HG02759 (cell line): ENCODE measurements around the gene AKR1C1.
"Not testable (repeated sequence)": the region's sequence is repeated elsewhere in the genome, so short reads cannot be mapped to it uniquely, and the experiment has no call there.

ENCODE experiments used
- ATAC-seq: cut with Tn5 transposase; IDR thresholded peaks from one replicate; pipeline ENCODE4 v1.9.1; 2021; ENCODE audit warnings: mild to moderate bottlenecking, moderate library complexity; ENCODE audit not compliant: unreplicated experiment

The AKR1C1 gene

DNA sequence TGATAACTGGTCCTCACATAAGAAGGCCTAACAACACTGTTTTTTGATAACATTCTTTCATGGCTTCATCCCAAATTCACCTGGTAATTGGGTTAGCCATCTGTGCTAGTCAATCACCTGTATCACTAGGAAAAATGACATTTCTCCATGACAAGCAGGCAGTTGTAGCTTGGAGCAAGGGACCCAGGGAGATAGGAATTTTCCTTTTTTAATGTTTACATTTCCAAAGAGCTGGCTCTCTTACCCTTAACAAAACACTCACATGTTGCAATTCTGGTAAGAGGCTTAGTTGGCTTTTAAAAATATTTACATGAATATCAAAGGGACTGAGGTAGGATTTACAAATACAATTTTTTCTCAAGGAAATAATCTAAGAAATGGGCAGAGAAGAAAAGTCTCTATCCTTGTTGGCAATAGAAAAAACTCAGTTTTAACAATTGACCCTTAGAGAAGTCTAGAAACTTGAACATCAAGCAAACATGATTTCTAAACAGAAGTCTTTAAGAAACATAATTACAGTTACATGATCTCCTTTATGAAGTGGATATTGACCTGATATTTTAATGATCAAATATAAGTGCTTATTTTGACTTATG is 16.1 kb upstream of the AKR1C1 start:
- ATAC-seq = no peak

DNA sequence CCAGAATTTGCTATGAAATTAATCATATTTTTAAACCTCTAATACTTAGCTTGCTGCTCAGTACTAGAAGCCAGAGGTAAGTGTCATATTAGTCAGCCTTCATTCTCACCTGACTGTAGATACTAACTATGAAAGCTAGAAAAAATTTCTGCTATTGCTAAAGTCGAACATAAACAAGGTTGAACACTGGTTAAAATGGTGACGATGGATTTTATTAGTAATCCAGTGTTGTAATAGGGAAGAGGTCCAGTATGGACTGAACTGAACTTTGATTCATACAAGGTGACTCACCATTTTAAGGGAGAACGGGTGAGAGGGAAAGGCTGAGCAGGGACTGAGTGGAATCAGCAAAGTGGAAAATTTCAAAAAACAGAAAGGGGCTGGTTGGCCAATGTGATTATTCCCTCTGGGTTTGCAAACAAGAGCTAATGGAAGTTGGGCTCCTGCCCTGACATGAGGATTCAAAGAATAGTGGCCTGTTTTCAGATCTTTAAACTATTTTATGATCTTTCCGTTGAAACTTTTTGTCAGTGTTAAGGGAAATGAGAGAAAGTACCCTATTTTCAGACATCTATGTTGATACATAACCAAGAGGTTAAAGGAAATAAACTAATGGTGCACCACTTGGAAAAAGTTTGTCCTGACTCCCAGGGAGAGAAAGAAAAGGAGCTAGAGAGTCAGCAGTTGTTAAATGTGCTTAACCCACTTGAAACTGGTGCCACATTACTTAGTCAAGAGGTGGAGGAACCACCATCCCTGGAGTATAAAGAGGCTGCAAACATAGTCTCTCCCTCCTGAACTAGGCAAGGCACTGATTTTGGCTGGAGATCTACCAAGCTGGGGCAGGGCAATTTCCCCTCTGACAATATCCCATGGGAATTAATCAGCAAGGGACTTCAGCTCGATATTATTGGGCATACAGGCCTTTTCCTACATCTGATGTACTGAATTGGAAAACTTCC is 15.3 kb upstream of the AKR1C1 start:
- ATAC-seq = no peak

DNA sequence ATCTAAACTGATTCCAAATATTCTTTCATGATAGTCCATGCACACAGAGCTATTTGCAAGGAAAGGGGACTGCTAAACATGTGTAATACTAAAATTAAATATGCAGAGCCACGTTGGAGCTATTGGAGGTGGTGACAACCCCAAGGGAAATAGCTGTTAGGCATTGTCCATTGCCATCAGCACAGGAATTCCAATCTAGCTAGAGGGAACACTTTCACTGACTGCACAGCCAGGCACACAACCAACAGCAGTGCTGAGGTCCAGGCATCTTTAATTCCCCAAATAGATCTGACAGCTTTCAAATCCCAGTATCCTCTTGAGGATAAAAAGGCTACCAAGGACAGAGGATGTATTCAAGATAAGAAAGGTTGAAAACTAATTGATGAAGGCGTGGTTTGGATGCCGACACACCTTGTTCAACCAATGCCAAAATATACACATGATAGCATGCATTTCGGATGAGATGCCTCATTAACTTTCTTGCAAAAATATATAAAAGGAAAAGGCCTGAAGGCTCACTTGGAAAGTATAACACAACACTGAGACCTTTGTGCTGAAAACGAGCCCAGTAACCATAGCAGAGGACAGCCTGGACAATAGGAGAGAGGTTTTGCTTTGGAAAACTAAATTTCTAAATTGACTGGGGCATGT is 11.6 kb upstream of the AKR1C1 start:
- not testable (repeated sequence) for ATAC-seq

DNA sequence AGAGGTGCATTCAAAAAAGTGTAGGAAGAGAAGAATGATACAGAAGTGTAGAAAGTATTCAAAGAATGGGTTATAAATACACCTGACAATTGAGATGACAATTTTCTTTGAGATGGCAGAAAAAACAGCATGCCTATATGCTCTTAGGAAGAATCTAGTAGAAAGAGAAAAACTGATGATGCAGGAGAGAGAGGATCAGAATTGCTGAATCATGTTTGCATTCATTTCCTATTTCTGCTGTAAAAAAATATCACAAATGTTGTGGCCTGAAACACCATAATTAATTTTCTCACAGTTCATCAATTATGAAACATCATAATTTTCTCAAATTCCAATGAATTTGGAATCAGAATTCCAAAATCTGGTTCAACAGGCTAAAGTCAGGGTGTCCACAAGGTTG is 9.8 kb upstream of the AKR1C1 start:
- ATAC-seq = no peak

DNA sequence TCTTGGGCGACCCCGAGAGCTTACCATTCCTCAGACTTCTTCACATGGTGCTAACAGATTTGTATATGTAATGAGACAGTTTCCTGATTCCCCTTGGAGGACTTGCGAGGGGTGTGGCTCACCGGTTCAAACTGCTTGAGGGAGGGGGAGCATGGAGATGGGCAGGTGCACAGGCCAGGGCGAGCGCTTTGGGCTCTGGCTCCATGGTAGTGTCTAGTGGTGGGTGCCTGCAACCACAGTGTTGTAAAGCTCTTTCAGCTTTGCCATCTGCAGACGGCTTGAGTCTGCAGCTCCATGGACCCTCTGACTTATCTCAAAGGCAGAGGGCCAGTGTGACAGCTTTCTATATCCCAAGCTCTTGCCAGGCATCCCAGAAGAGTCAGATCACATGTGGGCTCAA is 7.1 kb upstream of the AKR1C1 start:
- ATAC-seq = not testable (repeated sequence)

DNA sequence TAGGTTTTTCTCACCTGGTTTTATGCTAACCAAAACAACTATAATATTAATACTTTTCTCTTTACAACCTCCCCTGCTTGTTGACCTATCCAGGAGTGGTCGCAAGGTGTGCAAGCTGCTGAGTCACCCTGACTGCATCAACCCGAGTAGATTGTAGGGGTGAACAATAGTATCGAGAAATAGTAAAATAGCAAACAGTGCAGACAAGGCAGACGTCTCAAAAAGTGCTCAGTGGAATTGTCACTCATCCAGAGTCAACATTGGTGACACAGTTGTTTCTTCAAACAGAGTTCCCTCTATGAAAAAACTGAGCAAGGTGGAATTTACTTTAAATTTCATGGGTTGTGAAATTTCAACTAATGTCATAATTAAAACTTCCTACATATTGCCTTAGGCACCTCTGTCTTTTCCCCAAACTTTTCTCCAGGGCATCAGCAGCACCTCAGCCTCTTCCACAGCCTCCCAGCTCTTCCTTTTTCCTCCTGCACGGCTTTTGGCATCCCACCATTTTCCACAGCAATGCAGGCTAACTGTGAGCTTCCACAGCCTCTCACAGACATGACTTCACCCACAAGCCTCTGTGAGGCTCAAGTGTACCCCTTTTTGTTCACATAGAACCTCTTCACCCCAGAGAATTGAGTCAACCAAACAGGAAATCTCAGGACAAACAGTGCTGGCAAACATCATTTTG is 6.1 kb upstream of the AKR1C1 start:
- ATAC-seq = not testable (repeated sequence)

DNA sequence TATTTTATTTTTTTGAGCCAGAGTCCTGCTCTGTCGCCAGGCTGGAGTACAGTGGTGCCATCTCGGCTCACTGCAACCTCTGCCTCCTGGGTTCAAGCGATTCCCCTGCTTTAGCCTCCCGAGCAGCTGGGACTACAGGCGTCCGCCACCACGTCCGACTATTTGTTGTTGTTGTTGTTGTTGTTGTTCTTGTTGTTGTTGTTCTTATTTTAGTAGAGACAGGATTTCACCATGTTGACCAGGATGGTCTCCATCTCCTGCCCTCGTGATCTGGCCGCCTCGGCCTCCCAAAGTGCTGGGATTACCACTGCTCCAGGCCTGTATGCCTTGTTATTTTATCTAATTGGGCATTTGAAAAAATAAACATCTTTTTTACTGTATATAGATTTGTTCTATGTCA is 1.7 kb upstream of the AKR1C1 start:
- ATAC-seq = not testable (repeated sequence)

DNA sequence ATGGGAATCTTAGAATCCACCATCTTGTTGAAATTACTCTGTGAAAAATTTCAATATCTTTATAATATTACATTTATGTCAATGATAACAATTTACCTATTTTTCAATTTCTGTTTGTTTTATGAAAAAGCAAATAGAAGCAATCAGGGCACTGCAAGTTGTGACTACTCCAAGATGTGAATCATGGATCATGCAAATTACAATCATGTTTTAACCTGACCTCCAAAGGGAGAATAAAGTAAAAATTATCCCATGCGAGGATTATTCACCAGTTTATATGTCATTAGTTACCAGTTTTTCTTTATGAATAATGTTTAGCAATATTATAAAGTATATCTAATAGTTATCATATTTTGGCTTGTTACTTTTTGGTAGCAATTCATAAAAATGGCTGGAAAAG is 907 bp upstream of the AKR1C1 start:
- not testable (repeated sequence) for ATAC-seq

DNA sequence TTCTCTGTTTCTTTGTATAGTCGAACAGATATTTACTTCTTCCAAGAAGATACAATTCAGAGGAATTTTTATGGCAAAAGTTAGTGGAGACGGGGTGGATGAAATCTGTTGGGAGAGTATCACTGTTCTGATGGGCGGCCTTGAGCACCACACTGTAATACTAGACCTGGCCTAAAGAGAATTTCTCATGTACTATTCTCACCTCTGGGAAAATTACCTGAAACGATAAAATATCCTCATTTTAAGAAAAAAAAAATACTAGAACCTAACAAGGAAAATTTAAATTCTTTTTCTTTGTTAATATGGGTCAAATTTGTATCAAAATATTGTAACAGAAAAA is 570 bp downstream of the AKR1C1 start:
- not testable (repeated sequence) for ATAC-seq

DNA sequence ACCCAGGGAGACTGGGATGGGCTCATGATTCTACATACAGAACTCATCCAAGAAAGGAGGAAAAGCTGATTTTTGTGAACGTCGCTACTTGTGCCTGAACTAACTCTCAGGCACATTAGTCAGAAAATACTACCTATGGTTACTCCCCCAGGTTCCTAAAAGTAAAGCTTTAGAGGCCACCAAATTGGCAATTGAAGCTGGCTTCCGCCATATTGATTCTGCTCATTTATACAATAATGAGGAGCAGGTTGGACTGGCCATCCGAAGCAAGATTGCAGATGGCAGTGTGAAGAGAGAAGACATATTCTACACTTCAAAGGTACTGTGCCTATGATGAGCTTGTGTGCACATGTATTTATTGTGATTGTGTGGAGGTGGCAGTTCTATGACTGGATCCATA is 2.5 kb downstream of the AKR1C1 start:
- ATAC-seq = not testable (repeated sequence)

DNA sequence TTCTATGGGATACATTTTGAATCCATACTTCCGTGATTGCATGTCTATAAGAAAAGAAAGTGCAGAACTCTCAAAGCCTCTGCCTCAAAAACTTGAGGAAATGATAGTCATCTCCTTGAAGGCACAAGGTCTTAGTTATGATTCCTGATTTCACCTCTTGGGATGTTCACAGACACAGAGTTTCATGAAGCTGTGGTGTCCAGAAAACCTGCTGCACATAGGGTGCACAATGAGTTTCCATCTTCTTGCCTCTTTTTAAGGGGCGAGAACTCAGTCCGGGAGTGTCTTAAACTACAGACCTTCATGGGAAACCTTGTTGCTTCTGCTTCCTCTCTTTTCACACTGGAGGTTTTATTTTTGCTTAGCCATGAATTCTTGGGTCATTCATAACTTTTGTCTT is 4.0 kb downstream of the AKR1C1 start:
- ATAC-seq = not testable (repeated sequence)

DNA sequence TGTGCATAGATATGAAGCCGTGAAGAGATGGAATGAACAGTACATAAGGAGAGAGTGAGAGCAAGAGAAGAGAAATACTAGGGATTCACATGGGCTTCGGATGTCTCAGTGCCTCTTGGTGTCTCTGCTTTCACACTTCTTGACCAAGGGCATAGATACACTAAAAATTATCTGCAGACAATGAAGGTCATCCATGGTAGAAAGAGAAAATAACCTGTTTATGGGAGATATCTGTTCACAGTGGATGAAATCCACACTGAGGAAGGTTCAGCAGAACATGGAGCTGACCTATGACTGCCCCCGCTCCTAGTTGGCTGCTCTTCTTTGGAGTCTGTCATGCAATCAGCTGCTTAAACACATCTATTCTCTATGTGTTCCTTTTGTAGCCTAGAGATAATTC is 6.1 kb downstream of the AKR1C1 start:
- ATAC-seq = not testable (repeated sequence)

DNA sequence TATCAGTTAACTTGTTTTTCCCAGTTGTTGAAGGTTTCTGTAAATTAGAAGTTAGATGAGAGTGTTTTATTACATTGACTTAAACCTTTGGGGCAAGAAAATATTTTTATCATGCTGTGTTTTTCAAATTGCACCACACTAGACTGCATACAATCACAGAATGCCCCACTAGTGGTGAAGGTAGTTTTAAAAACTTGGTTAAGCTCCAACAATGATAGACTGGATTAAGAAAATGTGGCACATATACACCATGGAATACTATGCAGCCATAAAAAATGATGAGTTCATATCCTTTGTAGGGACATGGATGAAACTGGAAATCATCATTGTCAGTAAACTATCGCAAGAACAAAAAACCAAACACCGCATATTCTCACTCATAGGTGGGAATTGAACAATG is 7.1 kb downstream of the AKR1C1 start:
- ATAC-seq = not testable (repeated sequence)

DNA sequence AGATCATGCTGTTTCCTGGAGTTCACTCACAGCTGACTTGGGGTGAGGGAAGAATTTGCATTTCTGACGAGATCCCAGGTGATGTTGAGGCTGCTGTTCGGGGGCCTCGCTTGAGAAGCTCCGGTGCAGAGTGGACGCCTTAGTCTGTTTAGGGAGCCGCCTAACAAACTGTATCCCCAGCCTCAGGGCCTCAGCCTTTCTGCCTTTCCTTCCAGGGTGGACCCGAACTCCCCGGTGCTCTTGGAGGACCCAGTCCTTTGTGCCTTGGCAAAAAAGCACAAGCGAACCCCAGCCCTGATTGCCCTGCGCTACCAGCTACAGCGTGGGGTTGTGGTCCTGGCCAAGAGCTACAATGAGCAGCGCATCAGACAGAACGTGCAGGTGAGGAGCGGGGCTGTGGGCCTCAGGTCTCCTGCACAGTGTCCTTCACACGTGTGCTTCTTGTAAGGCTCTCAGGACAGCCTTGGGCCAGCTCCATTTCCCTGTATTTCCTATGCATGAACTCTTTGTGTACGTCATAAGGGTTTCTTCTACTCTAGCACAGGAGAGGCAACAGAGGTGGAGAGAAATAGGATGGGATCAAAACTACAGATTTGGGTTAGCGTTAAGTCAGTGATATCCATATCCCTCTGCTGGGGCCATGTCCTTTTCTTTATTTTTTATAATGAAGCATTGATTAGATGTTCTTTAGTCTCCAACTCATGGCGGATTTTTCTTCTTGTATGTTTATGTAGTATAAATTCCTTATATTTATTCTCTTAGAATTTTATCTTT is 9.3 kb downstream of the AKR1C1 start:
- ATAC-seq = not testable (repeated sequence)

DNA sequence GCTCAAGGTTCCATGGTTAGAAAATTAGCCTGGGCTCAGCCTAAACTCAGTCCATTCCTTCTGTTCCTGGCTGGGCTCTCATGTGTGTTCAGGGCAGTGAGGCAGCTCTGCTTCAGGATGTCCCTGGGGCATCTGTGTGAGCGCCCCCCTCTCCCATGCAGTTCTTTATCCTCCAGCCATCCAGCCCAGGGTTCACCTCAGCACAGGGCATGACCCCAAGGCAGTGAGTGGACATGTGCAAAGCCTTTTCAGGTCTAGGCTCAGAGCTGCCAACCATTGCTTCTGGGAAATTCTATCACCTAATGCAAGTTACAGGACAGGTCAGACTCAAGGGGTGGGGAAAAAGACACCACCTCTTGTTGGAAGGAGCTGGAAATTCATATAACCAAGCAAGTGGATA is 10.1 kb downstream of the AKR1C1 start:
- not testable (repeated sequence) for ATAC-seq

DNA sequence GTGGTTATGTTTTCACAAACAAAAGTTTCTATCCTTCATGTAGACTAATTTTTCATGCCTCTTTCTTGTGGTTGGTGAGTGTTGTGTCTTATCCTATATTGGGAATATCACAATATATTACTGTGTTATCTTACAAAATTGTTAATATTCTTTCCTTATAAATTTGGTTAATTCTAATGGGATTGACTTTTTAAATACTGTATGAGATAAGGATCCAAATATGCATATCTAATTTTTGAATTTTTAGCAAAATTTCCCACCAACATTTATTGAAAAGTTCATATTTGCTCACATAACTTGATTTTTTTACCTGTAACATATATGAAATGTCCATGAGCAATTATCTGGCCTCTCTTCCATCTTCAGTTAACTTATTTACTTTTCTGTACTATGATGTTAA is 11.2 kb downstream of the AKR1C1 start:
- ATAC-seq = not testable (repeated sequence)

DNA sequence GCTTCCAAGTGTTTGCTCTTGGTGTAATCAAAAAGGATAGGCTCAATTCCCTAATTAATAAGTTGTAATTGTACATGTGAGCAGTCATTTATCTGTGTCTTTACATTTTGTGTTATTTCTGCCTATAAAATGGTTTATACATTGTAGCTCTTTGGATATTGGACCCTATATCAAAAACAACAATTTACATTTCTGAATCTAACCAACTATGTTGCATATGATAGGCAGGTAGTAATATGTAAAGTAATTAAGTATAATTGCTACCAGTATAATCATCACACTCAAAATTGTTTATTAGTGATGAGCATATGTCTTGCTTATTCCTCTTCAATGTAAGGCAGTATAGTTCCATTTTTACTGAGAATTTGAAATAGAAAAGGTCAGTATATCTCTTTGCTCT is 13.8 kb downstream of the AKR1C1 start:
- no peak for ATAC-seq

DNA sequence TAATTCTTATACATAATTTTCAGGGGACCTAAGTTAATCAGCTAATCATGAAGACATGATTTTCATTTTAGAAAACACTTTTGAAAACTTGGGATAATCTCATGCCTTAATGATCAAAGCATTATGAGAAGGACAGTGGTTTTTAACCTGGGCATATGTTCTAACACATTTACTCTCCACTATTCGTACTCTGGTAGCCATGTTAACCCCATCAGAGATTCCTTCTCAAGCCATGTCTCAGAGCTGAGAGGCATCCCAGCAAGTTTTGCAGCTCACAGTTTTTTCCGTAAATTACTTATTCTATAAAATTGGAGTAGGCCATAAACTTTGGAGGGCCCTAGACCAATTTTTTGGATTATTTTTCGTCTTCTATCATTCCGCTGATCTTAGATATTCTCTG is 15.7 kb downstream of the AKR1C1 start:
- ATAC-seq = no peak

DNA sequence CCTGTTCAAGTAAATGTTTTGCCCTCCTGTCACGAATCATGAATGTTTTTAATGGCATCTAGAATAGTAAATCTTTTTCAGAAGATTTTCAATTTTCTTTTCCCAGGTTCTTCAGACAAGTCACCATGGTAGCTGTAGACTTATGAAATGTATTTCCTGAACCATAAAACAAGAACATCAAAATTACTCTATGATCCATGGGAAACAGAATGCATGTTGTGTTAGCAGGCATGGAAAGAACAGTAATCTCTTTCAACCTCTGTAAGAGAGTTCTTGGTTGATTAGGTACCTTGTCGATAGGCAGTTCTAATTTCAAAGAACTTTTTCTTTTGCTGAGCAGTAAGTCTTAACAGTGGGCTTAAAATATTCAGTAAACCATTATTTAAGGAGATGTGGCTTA is 17.6 kb downstream of the AKR1C1 start:
- no peak for ATAC-seq

DNA sequence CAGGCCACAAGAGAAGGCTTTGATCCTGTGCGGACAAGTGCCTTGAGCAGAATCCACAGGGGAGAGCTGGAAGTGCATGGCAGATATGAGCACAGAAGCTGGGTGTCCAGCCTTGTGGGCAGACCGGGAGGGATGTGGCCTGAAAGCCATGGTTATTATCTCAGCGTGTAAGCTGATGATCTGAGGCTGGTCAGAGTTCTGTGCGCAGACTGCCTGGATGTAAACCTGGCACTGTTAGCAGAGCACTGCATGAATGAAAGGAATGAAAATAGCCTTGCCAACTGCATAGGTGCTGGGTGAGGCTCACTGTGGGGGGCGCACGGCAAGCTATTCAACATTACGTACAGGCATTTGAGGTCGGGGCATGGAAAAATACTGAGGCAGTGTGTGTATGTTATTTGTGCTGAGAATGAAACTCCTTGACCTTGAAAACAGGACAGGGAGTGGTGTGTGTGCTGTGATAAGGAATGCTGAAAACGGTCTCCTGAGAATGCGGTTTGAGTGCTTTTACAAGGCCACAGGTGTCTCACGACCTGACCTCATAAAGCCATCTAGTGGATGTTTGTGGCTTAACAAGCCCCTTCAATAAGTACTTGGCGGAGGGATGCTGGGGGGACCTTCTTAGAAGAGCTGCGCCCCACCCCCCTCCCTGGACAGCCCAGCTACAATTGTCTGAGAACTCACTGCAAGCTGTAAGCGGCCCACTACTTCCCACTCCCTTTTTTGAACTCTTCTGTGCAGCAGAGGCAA is 18.7 kb downstream of the AKR1C1 start:
- no peak for ATAC-seq
